PC-9 (cell line): ENCODE measurements around the gene PDZRN4. TPM values are rescaled to one million over a fixed set of nuclear protein-coding genes. Genes with fewer than 3 reads are reported as not detected.
"Not testable (repeated sequence)": the region's sequence is repeated elsewhere in the genome, so short reads cannot be mapped to it uniquely, and the experiment has no call there.

Experiments used
- BruUV-seq: library from RNA; stranded (reverse); fragments of 400-500 nt; replicated peaks from 2 replicates; lab custom pipeline; 2021; lab: Mats Ljungman, UMichigan
- CTCF ChIA-PET: fragments of 300-600 bp; sonication (Branson Sonifier 250); formaldehyde crosslinking; loops from one replicate; lab custom pipeline; 2022; ENCODE audit warnings: antibody characterized with exemption; lab: Charles Lee
- POLR2A ChIA-PET: fragments of 300-600 bp; sonication (Branson Sonifier 250); formaldehyde crosslinking; loops from one replicate; lab custom pipeline; 2022; ENCODE audit warnings: antibody characterized with exemption; ENCODE audit not compliant: unreplicated experiment; lab: Charles Lee
- DNase-seq, 2 experiments: peaks; one replicate each; pipeline versions ENCODE4 v3.0.0 to v3.0.0-alpha.2; 2015 to 2022; ENCODE audit warnings: mixed read lengths in 1 of 2
- H2AFZ ChIP-seq: fragments of 200-600 bp; sonication (generic); 2 replicates; pipeline ENCODE4 v1.8.1; 2017; ENCODE audit warnings: antibody characterized with exemption
- H3F3A ChIP-seq: fragments of 200-600 bp; sonication (generic); 2 replicates; pipeline ENCODE4 v1.8.1; 2017; ENCODE audit warnings: antibody characterized with exemption, mild to moderate bottlenecking, low read depth; ENCODE audit not compliant: insufficient read depth
- H3K27ac ChIP-seq: fragments of 200-600 bp; sonication (generic); 2 replicates; pipeline ENCODE4 v1.6.1; 2016; ENCODE audit warnings: mixed run types
- H3K27me3 ChIP-seq: fragments of 200-600 bp; sonication (generic); 2 replicates; pipeline ENCODE4 v1.6.1; 2016; ENCODE audit warnings: low read depth, mixed run types; ENCODE audit not compliant: insufficient read depth
- H3K36me3 ChIP-seq: fragments of 200-600 bp; sonication (generic); 2 replicates; pipeline ENCODE4 v1.6.1; 2016; ENCODE audit warnings: low read depth, mixed run types
- H3K4me1 ChIP-seq: fragments of 200-600 bp; sonication (generic); replicated peaks from 2 replicates; pipeline ENCODE4 v1.6.1; 2016; ENCODE audit warnings: mixed run types; ENCODE audit not compliant: insufficient read depth
- H3K4me2 ChIP-seq: fragments of 200-600 bp; sonication (generic); 2 replicates; pipeline ENCODE4 v1.6.1; 2017; ENCODE audit warnings: mixed run types
- H3K4me3 ChIP-seq: fragments of 200-600 bp; sonication (generic); 2 replicates; pipeline ENCODE4 v1.6.1; 2016; ENCODE audit warnings: mixed run types
- H3K79me2 ChIP-seq: fragments of 200-600 bp; sonication (generic); 2 replicates; pipeline ENCODE4 v1.6.1; 2017; ENCODE audit warnings: low read depth, mixed run types
- H3K9me2 ChIP-seq: fragments of 200-600 bp; sonication (generic); 2 replicates; pipeline ENCODE4 v1.8.1; 2017; ENCODE audit warnings: mild to moderate bottlenecking; ENCODE audit not compliant: insufficient read depth
- H3K9me3 ChIP-seq: fragments of 200-600 bp; sonication (generic); 2 replicates; pipeline ENCODE4 v1.8.1; 2016; ENCODE audit warnings: low read depth; ENCODE audit not compliant: insufficient read depth
- H4K20me1 ChIP-seq: fragments of 200-600 bp; sonication (generic); 2 replicates; pipeline ENCODE4 v1.8.1; 2017; ENCODE audit not compliant: insufficient read depth
- EZH2 ChIP-seq: fragments of 200-600 bp; sonication (generic); IDR thresholded peaks from 2 replicates; pipeline ENCODE4 v1.8.0; 2017; ENCODE audit warnings: antibody characterized with exemption, low read depth
- intact Hi-C: fragments of 100-400 bp; cut with micrococcal nuclease; formaldehyde crosslinking; loops from one replicate; pipeline ENCODE4 v1.10.0; 2022; ENCODE audit not compliant: unreplicated experiment
- total RNA-seq: library from RNA; stranded (reverse); gene quantifications from 2 replicates; pipeline ENCODE4 v1.2.3, GENCODE V29; 2021
- TF ChIP-seq, protein P1 (sequence below): fragments of 200-600 bp; sonication (generic); conservative IDR thresholded peaks from 2 replicates; pipeline ENCODE4 v1.6.1; 2017; ENCODE audit warnings: mixed run types, antibody characterized with exemption, mild to moderate bottlenecking, moderate library complexity

The PDZRN4 gene
- total RNA-seq, 1 experiment from 2014 or later, result not detected

DNA sequence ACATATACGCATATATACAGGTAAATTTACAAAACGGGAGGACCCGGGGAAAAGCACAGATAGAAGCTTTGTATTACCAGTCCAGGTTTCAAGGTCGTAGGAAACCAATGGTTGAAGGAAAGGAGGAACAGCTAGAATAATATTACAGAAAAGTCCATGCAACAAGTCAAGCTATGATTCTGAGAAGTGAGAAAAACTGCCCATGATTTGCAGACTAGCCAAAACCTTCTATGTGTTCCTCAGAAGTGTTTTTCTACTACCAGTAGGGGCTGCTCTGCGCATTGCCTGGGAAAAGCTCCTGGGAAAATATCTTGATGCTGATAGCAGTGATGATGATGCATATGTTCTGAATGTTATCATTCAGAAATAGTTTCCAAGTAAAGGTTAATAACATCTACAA, 2.2 kb downstream of the PDZRN4 start:
- intact Hi-C loops, result no loop called here
- no peaks in the 10 kb centered on the region for H3K79me2 ChIP-seq
- H3K27ac ChIP-seq, result no peak overlapping the region
- no peaks in the 10 kb centered on the region for H3K9me3 ChIP-seq
- H3K4me1 ChIP-seq, result no peaks in the 10 kb centered on the region
- no peak overlapping the region for H3K4me2 ChIP-seq
- no peak overlapping the region for H3K4me3 ChIP-seq
- no peaks in the 10 kb centered on the region for H4K20me1 ChIP-seq
- H3K27me3 ChIP-seq, result no peaks in the 10 kb centered on the region
- TF ChIP-seq EZH2, result no peak
- TF ChIP-seq, protein P1, sequence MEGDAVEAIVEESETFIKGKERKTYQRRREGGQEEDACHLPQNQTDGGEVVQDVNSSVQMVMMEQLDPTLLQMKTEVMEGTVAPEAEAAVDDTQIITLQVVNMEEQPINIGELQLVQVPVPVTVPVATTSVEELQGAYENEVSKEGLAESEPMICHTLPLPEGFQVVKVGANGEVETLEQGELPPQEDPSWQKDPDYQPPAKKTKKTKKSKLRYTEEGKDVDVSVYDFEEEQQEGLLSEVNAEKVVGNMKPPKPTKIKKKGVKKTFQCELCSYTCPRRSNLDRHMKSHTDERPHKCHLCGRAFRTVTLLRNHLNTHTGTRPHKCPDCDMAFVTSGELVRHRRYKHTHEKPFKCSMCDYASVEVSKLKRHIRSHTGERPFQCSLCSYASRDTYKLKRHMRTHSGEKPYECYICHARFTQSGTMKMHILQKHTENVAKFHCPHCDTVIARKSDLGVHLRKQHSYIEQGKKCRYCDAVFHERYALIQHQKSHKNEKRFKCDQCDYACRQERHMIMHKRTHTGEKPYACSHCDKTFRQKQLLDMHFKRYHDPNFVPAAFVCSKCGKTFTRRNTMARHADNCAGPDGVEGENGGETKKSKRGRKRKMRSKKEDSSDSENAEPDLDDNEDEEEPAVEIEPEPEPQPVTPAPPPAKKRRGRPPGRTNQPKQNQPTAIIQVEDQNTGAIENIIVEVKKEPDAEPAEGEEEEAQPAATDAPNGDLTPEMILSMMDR, result 0 out of 2 replicates have a peak, but pooled peaks have one; percentile 8
- no peaks in the 10 kb centered on the region for H3F3A ChIP-seq
- DNase-seq, result no peak
- H2AFZ ChIP-seq, result no peak overlapping the region
- no peaks in the 10 kb centered on the region for H3K9me2 ChIP-seq
- no peaks in the 10 kb centered on the region for H3K36me3 ChIP-seq
- ChIA-PET CTCF (no interaction called here), POLR2A (no interaction called here)
- BruUV-seq, result no TSS peak

- CTCF ChIA-PET, POLR2A ChIA-PET, H3K4me3 ChIP-seq, H4K20me1 ChIP-seq, DNase-seq, H3F3A ChIP-seq, H3K36me3 ChIP-seq, H3K4me2 ChIP-seq, H3K9me2 ChIP-seq, BruUV-seq, H3K9me3 ChIP-seq, H3K4me1 ChIP-seq, H2AFZ ChIP-seq, H3K27ac ChIP-seq, intact Hi-C loops, H3K79me2 ChIP-seq, H3K27me3 ChIP-seq: not testable (repeated sequence)
These were observed 3.4 kb downstream of the PDZRN4 start for GRCh38 chr12:41191549-41191948.

DNA sequence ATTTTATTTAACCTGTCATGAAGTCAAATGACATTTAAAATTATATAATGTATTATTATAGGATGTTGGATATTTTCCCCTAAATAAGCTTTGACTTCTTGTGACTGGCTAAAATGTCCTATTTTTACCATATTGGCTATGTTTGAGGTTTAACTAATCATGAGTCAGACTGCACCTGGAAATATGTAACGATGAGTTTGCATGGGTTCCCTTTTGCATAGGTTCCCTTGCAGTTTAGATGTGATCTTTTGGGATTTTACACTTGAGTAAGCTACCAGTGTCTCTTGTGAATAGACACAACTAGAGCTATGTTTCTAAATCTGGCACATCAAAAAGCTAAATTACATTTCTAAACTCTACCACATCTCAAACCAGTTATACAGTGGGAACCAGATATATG, 5.2 kb downstream of the PDZRN4 start:
- Histone ChIP-seq H3K27me3 (no peaks in the 10 kb centered on the region), H3K9me2 (no peaks in the 10 kb centered on the region), H3F3A (no peaks in the 10 kb centered on the region), H2AFZ (no peak overlapping the region), H3K4me2 (no peak overlapping the region), H3K9me3 (no peaks in the 10 kb centered on the region), H3K4me3 (no peak overlapping the region), H3K79me2 (no peaks in the 10 kb centered on the region), H3K4me1 (no peaks in the 10 kb centered on the region), H3K27ac (no peak overlapping the region), H4K20me1 (no peaks in the 10 kb centered on the region), H3K36me3 (no peaks in the 10 kb centered on the region)
- ChIA-PET POLR2A (no interaction called here), CTCF (no interaction called here)
- BruUV-seq, result no TSS peak
- intact Hi-C loops, result no loop called here
- no peak for DNase-seq
- TF ChIP-seq EZH2, result no peak
- TF ChIP-seq, protein P1, result no peak

DNA sequence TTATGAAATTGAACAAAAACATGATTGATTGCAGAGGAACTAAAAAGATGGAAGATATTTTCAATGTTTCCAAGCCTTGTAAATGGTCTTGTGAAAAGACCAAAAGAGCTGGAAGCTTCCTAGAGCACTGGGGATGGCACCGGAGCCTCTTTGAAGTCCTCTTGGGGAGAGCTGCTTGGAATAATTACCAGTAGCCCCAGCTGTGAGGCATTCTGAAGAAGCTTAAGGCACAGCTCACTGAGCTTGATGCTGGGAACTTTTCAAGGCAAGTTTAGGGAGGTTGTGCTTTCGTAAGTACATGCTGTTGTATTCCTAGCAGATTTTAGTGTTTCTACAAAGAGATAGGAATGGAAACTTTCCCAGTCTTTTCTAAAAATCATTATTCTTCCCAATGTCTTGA, 13.9 kb downstream of the PDZRN4 start:
- BruUV-seq, result no TSS peak
- DNase-seq, result no peak

More for the DNA sequence above, 13.9 kb downstream of the PDZRN4 start:
- no peaks in the 10 kb centered on the region for H3K9me2 ChIP-seq
- H3K9me3 ChIP-seq, result no peaks in the 10 kb centered on the region
- TF ChIP-seq EZH2, result no peak
- TF ChIP-seq, protein P1, result no peak
- no peaks in the 10 kb centered on the region for H3K4me1 ChIP-seq
- no peak overlapping the region for H2AFZ ChIP-seq
- no peaks in the 10 kb centered on the region for H3F3A ChIP-seq
- no peaks in the 10 kb centered on the region for H3K27me3 ChIP-seq
- no peak overlapping the region for H3K27ac ChIP-seq
- ChIA-PET POLR2A (no interaction called here), CTCF (no interaction called here)
- intact Hi-C loops, result no loop called here
- H3K4me2 ChIP-seq, result no peak overlapping the region
- no peak overlapping the region for H3K4me3 ChIP-seq
- H3K36me3 ChIP-seq, result no peaks in the 10 kb centered on the region
- H3K79me2 ChIP-seq, result no peaks in the 10 kb centered on the region
- H4K20me1 ChIP-seq, result no peaks in the 10 kb centered on the region
